Breast epithelium (tissue), 4 donors: ENCODE results near the gene CFAP54. TPM values are rescaled to one million over a fixed set of nuclear protein-coding genes. Genes with fewer than 3 reads are reported as not detected.
"Not testable (repeated sequence)": the region's sequence is repeated elsewhere in the genome, so short reads cannot be mapped to it uniquely, and the experiment has no call there.

ENCODE experiments used
- DNase-seq, 2 donors: peaks; one replicate each; pipeline ENCODE4 v3.0.0-alpha.2; 2019; ENCODE audit warnings: low spot score in 2 of 2
- H3K27ac ChIP-seq, 2 donors: fragments of 200-600 bp; sonication (generic) in 1 of 2; one replicate each; pipeline ENCODE4 v1.5.1; 2016 to 2019; ENCODE audit warnings: mild to moderate bottlenecking in 1 of 2
- H3K27me3 ChIP-seq, 2 donors: fragments of 200-600 bp; sonication (generic) in 1 of 2; one replicate each; pipeline versions ENCODE4 v1.5.1 to v1.6.0; 2017 to 2019; ENCODE audit warnings: control low read depth in 1 of 2, mild to moderate bottlenecking in 1 of 2
- H3K36me3 ChIP-seq: fragments of 200-600 bp; one replicate; pipeline ENCODE4 v1.5.1; 2019
- H3K4me1 ChIP-seq, 2 donors: fragments of 200-600 bp; sonication (generic); one replicate each; pipeline ENCODE4 v1.5.1; 2016 to 2019; ENCODE audit warnings: control low read depth in 1 of 2
- H3K4me3 ChIP-seq, 3 donors: fragments of 200-600 bp; sonication (generic); 1 replicate in 2 of 3; 2 replicates in 1 of 3; pipeline ENCODE4 v1.5.1; 2016 to 2019; ENCODE audit warnings: mild to moderate bottlenecking in 3 of 3, moderate library complexity in 2 of 3
- H3K9me3 ChIP-seq, 2 donors: fragments of 200-600 bp; sonication (generic) in 1 of 2; one replicate each; pipeline ENCODE4 v1.5.1; 2016 to 2019; ENCODE audit warnings: control low read depth in 1 of 2
- CTCF ChIP-seq, 3 donors: fragments of 450-650 bp; IDR thresholded peaks; one replicate each; pipeline ENCODE4 v1.5.1; 2016 to 2017; ENCODE audit warnings: antibody characterized with exemption in 3 of 3, mild to moderate bottlenecking in 3 of 3, moderate library complexity in 3 of 3
- POLR2A ChIP-seq: fragments of 450-650 bp; IDR thresholded peaks from one replicate; pipeline ENCODE4 v1.6.1; 2016; ENCODE audit warnings: antibody characterized with exemption, mild to moderate bottlenecking, moderate library complexity
- POLR2AphosphoS5 ChIP-seq, 3 donors: sonication (generic); formaldehyde crosslinking; IDR thresholded peaks; one replicate each; pipeline ENCODE4 v1.6.1; 2017; ENCODE audit warnings: antibody characterized with exemption in 3 of 3
- intact Hi-C: fragments of 100-400 bp; cut with DNase I; formaldehyde crosslinking; loops from one replicate; pipeline ENCODE4 v1.15.1; 2023; ENCODE audit warnings: low total_unique reads
- total RNA-seq, 3 donors: library from RNA; depleted of rRNA; stranded (reverse); fragments of >200 nt; gene quantifications; one replicate each; pipeline ENCODE4 v1.1.0, GENCODE V29; 2016

The CFAP54 gene
- total RNA-seq, 3 donors from 2014 or later: 0.48 to 7.3 (median 2.9) TPM

GRCh38 chr12:96493106-96493505 is 3.7 kb downstream of the CFAP54 start:
- Histone ChIP-seq H3K4me1 (peaks cover 0 to 4% of the 10 kb centered on the region in 2 donors), H3K27me3 (no peaks in the 10 kb centered on the region), H3K27ac (no peak overlapping the region), H3K36me3 (no peaks in the 10 kb centered on the region), H3K9me3 (no peaks in the 10 kb centered on the region), H3K4me3 (no peak overlapping the region)
- intact Hi-C loops: no loop called here
- no peak for DNase-seq
- TF ChIP-seq POLR2A: no peak
- TF ChIP-seq POLR2AphosphoS5 (IDR thresholded peaks at IDR 0.05): no peak
- no peak for TF ChIP-seq CTCF (IDR thresholded peaks at IDR 0.05)

GRCh38 chr12:96494154-96494553 is 4.8 kb downstream of the CFAP54 start:
- intact Hi-C loops, H3K4me3 ChIP-seq, H3K27me3 ChIP-seq, H3K36me3 ChIP-seq, H3K4me1 ChIP-seq, H3K9me3 ChIP-seq, H3K27ac ChIP-seq, DNase-seq: not testable (repeated sequence)

- intact Hi-C loops: no loop called here
- Histone ChIP-seq H3K36me3 (no peaks in the 10 kb centered on the region), H3K9me3 (no peaks in the 10 kb centered on the region), H3K27me3 (no peaks in the 10 kb centered on the region), H3K27ac (no peak overlapping the region), H3K4me3 (no peak overlapping the region), H3K4me1 (no peaks in the 10 kb centered on the region)
- TF ChIP-seq POLR2A (no peak), POLR2AphosphoS5 (IDR thresholded peaks at IDR 0.05) (no peak), CTCF (IDR thresholded peaks at IDR 0.05) (no peak)
- DNase-seq: no peak
Measured at GRCh38 chr12:96495155-96495554, 5.8 kb downstream of the CFAP54 start.

DNA sequence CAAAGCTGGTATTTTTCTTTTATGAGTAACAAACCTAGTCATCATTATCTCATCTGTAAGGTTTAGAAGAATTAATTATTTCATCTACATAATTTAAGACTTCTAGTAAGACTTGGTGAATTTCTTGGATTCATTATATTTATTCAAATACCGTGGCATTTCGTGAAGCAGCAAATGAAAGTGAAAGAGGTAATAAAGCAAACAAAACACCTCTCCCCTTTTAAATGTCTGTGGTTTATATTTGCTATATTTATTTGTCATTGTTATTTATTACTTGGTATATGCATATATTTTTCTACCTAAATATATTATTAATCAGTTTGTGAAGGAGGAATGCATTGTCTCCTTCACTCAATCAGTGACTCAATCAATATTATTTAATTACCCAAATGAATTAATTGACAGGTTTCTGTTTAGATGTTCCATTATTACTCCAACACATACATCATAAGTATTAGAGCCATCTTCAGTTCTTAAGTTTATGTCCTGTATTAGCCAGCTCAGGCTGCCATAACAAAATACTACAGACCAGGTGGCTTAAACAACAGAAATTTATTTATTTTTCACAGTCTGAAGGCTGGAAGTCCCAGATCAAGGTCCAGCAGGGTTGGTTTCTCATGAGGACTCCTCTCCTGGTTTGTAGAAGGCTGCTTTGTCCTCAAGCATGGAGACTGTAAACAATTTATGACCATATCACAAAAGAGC is 6.6 kb downstream of the CFAP54 start:
- intact Hi-C loops: no loop called here
- TF ChIP-seq CTCF (IDR thresholded peaks at IDR 0.05) (no peak), POLR2A (no peak), POLR2AphosphoS5 (IDR thresholded peaks at IDR 0.05) (no peak)
- no peak overlapping the region for H3K4me3 ChIP-seq
- no peaks in the 10 kb centered on the region for H3K9me3 ChIP-seq
- no peak for DNase-seq
- H3K27ac ChIP-seq: no peak overlapping the region
- H3K4me1 ChIP-seq: no peaks in the 10 kb centered on the region
- H3K27me3 ChIP-seq: no peaks in the 10 kb centered on the region
- no peaks in the 10 kb centered on the region for H3K36me3 ChIP-seq

- H3K4me1 ChIP-seq: no peaks in the 10 kb centered on the region
- TF ChIP-seq POLR2AphosphoS5 (IDR thresholded peaks at IDR 0.05): no peak
- TF ChIP-seq POLR2A: no peak
- no peak for TF ChIP-seq CTCF (IDR thresholded peaks at IDR 0.05)
- intact Hi-C loops: no loop called here
- DNase-seq: no peak
- H3K9me3 ChIP-seq: no peaks in the 10 kb centered on the region
- no peak overlapping the region for H3K27ac ChIP-seq
- no peaks in the 10 kb centered on the region for H3K36me3 ChIP-seq
- H3K4me3 ChIP-seq: no peak overlapping the region
- H3K27me3 ChIP-seq: no peaks in the 10 kb centered on the region
Measured at GRCh38 chr12:96496944-96497343, 7.6 kb downstream of the CFAP54 start.

DNA sequence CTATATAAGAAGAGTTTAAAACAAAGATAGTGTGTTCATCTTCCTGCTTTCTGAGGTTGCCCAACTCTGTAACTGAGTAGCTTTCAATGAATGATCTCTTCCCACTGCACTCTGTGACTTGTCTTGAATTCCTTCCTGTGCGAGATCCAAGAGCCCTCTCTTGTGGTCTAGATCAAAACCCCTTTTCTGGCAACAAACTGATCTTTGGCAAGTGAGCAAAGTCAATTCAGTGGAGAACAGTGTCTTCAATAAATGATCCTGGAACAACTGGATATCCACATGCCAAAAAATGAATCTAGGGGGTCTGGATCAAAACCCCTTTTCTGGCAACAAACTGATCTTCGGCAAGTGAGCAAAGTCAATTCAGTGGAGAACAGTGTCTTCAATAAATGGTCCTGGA is 8.5 kb downstream of the CFAP54 start:
- Histone ChIP-seq H3K4me1 (no peaks in the 10 kb centered on the region), H3K4me3 (no peak overlapping the region), H3K36me3 (no peaks in the 10 kb centered on the region), H3K9me3 (no peaks in the 10 kb centered on the region), H3K27ac (no peak overlapping the region), H3K27me3 (no peaks in the 10 kb centered on the region)
- TF ChIP-seq POLR2AphosphoS5 (IDR thresholded peaks at IDR 0.05) (no peak), CTCF (IDR thresholded peaks at IDR 0.05) (no peak), POLR2A (no peak)
- intact Hi-C loops: no loop called here
- DNase-seq: no peak
